SK-N-SH (cell line): ENCODE results near the gene LETM1. TPM values are rescaled to one million over a fixed set of nuclear protein-coding genes. Genes with fewer than 3 reads are reported as not detected.

Source experiments
- CTCF ChIA-PET: fragments of 300-600, 350-600 bp; formaldehyde crosslinking; extraction: SDS; loops from one replicate; lab custom pipeline; 2021; lab: Yijun Ruan, JAX
- POLR2A ChIA-PET: fragments of 350-600 bp; sonication (Branson Sonifier 250); formaldehyde crosslinking; extraction: SDS; loops from one replicate; lab custom pipeline; 2020; ENCODE audit warnings: antibody characterized with exemption, inconsistent platforms; lab: Yijun Ruan, JAX
- DNase-seq: peaks from one replicate; pipeline ENCODE4 v3.0.0; 2012
- H2AFZ ChIP-seq: fragments of 200-600 bp; sonication (generic); 2 replicates; pipeline ENCODE4 v1.8.1; 2016; ENCODE audit warnings: antibody characterized with exemption, mild to moderate bottlenecking, low read depth
- H3F3A ChIP-seq: fragments of 200-600 bp; sonication (generic); replicated peaks from 2 replicates; pipeline ENCODE3; 2016; ENCODE audit warnings: antibody characterized with exemption, mild to moderate bottlenecking; ENCODE audit not compliant: insufficient read depth
- H3K27ac ChIP-seq, 2 experiments: fragments of 200-500 bp in 1 of 2; fragments of 200-600 bp in 1 of 2; sonication (Bioruptor generic) in 1 of 2; sonication (generic), shearing (Covaris generic) in 1 of 2; 2 replicates each; pipeline versions ENCODE4 v1.5.1 to v1.6.1; 2014 to 2016; ENCODE audit warnings: low read depth in 2 of 2, inconsistent platforms in 1 of 2, low read length in 1 of 2, mild to moderate bottlenecking in 1 of 2, mixed read lengths in 1 of 2
- H3K27me3 ChIP-seq: fragments of 200-600 bp; sonication (generic), shearing (Covaris generic); 2 replicates; pipeline ENCODE4 v1.6.1; 2016; ENCODE audit warnings: mixed run types; ENCODE audit not compliant: insufficient read depth
- H3K36me3 ChIP-seq, 2 experiments: fragments of 200-500 bp in 1 of 2; fragments of 200-600 bp in 1 of 2; sonication (Bioruptor generic) in 1 of 2; sonication (generic) in 1 of 2; replicated peaks in 1 of 2; 2 replicates each; pipeline versions ENCODE3 to v1.5.1; 2014 to 2016; ENCODE audit warnings: low read length in 1 of 2, mild to moderate bottlenecking in 1 of 2; ENCODE audit not compliant: insufficient read depth in 2 of 2, control insufficient read depth in 1 of 2
- H3K4me1 ChIP-seq, 2 experiments: fragments of 200-500 bp in 1 of 2; fragments of 200-600 bp in 1 of 2; sonication (Bioruptor generic) in 1 of 2; sonication (generic), shearing (Covaris generic) in 1 of 2; 2 replicates each; pipeline versions ENCODE4 v1.5.1 to v1.6.1; 2014 to 2016; ENCODE audit warnings: low read depth in 1 of 2, low read length in 1 of 2, mixed run types in 1 of 2; ENCODE audit not compliant: insufficient read depth in 2 of 2, control insufficient read depth in 1 of 2
- H3K4me2 ChIP-seq: fragments of 200-600 bp; sonication (generic), shearing (Covaris generic); 2 replicates; pipeline ENCODE4 v1.6.1; 2017; ENCODE audit warnings: mixed run types
- H3K4me3 ChIP-seq, 2 experiments: fragments of 200-500 bp in 1 of 2; fragments of 200-600 bp in 1 of 2; sonication (Bioruptor generic) in 1 of 2; sonication (generic), shearing (Covaris generic) in 1 of 2; 2 replicates each; pipeline versions ENCODE4 v1.5.1 to v1.8.1; 2014 to 2016; ENCODE audit warnings: low read depth in 2 of 2, inconsistent platforms in 1 of 2, low read length in 1 of 2, mild to moderate bottlenecking in 1 of 2, mixed read lengths in 1 of 2, moderate library complexity in 1 of 2
- H3K79me2 ChIP-seq: fragments of 200-600 bp; sonication (generic); 2 replicates; pipeline ENCODE4 v1.8.1; 2017; ENCODE audit warnings: mild to moderate bottlenecking; ENCODE audit not compliant: insufficient read depth
- H3K9ac ChIP-seq: fragments of 200-600 bp; sonication (generic); 2 replicates; pipeline ENCODE4 v1.6.1; 2017; ENCODE audit warnings: mixed run types
- H3K9me2 ChIP-seq: fragments of 200-600 bp; sonication (generic); 2 replicates; pipeline ENCODE4 v1.6.1; 2017; ENCODE audit warnings: mixed run types
- H3K9me3 ChIP-seq: fragments of 200-600 bp; sonication (generic); 2 replicates; pipeline ENCODE4 v1.6.1; 2017; ENCODE audit warnings: mixed run types, mild to moderate bottlenecking, moderate library complexity
- H4K20me1 ChIP-seq: fragments of 200-600 bp; sonication (generic); 2 replicates; pipeline ENCODE4 v1.6.1; 2017; ENCODE audit warnings: mild to moderate bottlenecking, mixed run types; ENCODE audit not compliant: insufficient read depth
- CHD2 ChIP-seq: fragments of 150-350 bp; IDR thresholded peaks from 2 replicates; pipeline ENCODE4 v1.6.1; 2018; ENCODE audit warnings: low read length; ENCODE audit not compliant: partially characterized antibody
- EZH2phosphoT487 ChIP-seq: fragments of 200-600 bp; sonication (generic); IDR thresholded peaks from 2 replicates; pipeline ENCODE4 v1.6.1; 2017; ENCODE audit warnings: low read depth, mixed run types, mild to moderate bottlenecking, antibody characterized with exemption, moderate library complexity, borderline replicate concordance
- GABPA ChIP-seq: IDR thresholded peaks from 2 replicates; pipeline ENCODE4 v1.4.0; 2012; ENCODE audit warnings: low read depth, mild to moderate bottlenecking
- GATA2 ChIP-seq: sonication (generic); formaldehyde crosslinking; IDR thresholded peaks from 2 replicates; pipeline ENCODE4 v1.5.0; 2020; ENCODE audit warnings: mild to moderate bottlenecking, missing genetic modification reagents
- MEF2A ChIP-seq: IDR thresholded peaks from 2 replicates; pipeline ENCODE4 v1.4.0; 2012; ENCODE audit warnings: low read depth, borderline replicate concordance
- RAD21 ChIP-seq: IDR thresholded peaks from 2 replicates; pipeline ENCODE4 v1.6.1; 2012; ENCODE audit warnings: mild to moderate bottlenecking, low read length
- RCOR1 ChIP-seq: fragments of 150-350 bp; IDR thresholded peaks from 2 replicates; pipeline ENCODE4 v1.6.1; 2017; ENCODE audit warnings: antibody characterized with exemption, low read length
- RXRA ChIP-seq: IDR thresholded peaks from 2 replicates; pipeline ENCODE4 v1.4.0; 2012; ENCODE audit warnings: low read depth, mild to moderate bottlenecking, borderline replicate concordance
- SIN3A ChIP-seq: IDR thresholded peaks from 2 replicates; pipeline ENCODE4 v1.6.1; 2012; ENCODE audit warnings: low read depth, mild to moderate bottlenecking, low read length, moderate library complexity, borderline replicate concordance
- TCF12 ChIP-seq: IDR thresholded peaks from 2 replicates; pipeline ENCODE4 v1.4.0; 2012
- TEAD4 ChIP-seq: IDR thresholded peaks from 2 replicates; pipeline ENCODE4 v1.4.0; 2012; ENCODE audit warnings: mild to moderate bottlenecking, borderline replicate concordance; ENCODE audit not compliant: insufficient read depth
- YY1 ChIP-seq: IDR thresholded peaks from 2 replicates; pipeline ENCODE4 v1.4.0; 2012; ENCODE audit warnings: low read depth, mild to moderate bottlenecking
- WGBS: methylation state at CpG from one replicate; pipeline ENCODE4 v1.1.6; 2017; ENCODE audit warnings: low lambda C conversion rate; 5-methylcytosine and 5-hydroxymethylcytosine counted together
- polyA plus RNA-seq, 3 experiments: library from polyadenylated mRNA; depleted of rRNA; stranded (reverse); fragments of >200 nt; gene quantifications; 2 replicates each; pipeline ENCODE4 v1.2.3, GENCODE V29; 2012
- TF ChIP-seq, protein P1 (sequence below): IDR thresholded peaks from 2 replicates; pipeline ENCODE4 v1.4.0; 2012; ENCODE audit warnings: low read depth, borderline replicate concordance
- TF ChIP-seq, protein P2 (sequence below): IDR thresholded peaks from 2 replicates; pipeline ENCODE4; 2012
- TF ChIP-seq, protein P3 (sequence below): fragments of 150-350 bp; IDR thresholded peaks from 2 replicates; pipeline ENCODE4 v1.6.1; 2016; ENCODE audit warnings: mild to moderate bottlenecking, low read depth, low read length
- TF ChIP-seq, protein P4 (sequence below): IDR thresholded peaks from 2 replicates; pipeline ENCODE4 v1.6.1; 2012; ENCODE audit warnings: mild to moderate bottlenecking, low read depth, low read length, moderate library complexity
- TF ChIP-seq, protein P5 (sequence below): fragments of 150-350 bp; IDR thresholded peaks from 2 replicates; pipeline ENCODE4 v1.6.1; 2017; ENCODE audit warnings: antibody characterized with exemption, low read length, low read depth, borderline replicate concordance

LETM1 gene
- polyA plus RNA-seq, 1 of the 3 experiments (the other 2 are of a cell fraction): 25.8 TPM

DNA sequence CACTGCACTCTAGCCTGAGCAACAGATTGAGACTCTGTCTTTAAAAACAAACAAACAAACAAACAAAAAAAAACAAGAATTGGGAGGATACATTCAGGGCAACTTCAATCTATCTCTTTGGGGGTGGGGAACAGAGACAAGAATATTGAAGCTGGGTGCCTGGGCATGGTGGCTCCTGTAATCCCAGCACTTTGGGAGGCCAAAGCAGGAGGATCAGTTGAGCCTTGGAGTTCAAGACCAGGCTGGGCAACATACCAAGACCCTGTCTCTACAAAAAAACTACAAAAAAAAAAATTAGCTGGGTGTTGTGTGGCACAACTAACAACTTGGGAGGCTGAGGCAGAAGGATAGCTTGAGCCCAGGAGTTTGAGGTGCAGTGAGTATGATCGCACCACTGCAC lies 1.2 kb downstream of the LETM1 start (continued):
- TF ChIP-seq TEAD4: no peak

DNA sequence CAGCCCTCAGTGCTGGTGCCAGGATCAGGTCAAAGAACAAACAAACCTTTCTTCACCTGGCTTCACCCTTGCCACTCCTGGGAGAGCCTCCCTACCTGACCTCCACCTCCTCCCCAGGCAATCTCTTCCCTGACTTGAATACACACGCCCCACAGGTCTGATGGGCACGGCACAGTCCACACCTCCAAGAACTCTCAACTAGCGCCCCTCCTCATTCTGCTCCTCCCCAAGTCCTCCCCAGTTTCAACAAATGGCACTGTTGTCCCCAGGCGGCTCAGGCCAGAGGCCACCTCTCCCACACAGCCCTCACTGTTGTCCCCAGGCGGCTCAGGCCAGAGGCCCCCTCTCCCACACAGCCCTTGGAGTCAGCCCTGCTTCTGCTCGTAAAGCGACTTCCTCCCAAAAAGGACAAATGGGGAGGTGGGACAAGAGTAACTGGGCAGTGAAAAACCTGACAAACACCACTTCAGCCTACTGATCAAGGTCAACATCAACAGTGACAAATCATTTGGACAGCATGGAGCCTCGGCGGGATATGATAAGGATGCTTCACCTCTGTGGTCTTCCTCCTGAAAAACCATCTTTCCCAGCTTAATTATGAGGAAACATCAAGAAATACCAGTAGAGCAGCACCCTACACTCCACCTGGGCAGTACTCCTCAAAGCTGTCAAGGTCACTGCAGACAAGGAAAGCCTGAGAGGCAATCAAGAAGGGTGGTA lies 2.9 kb downstream of the LETM1 start:
- peaks cover 12% of the 10 kb centered on the region for H3F3A ChIP-seq
- WGBS: 89% methylated on average over 9 of the region's 9 CpGs
- CTCF ChIA-PET: interaction anchor here (5.0 kb wide), 1 partner anchor 47 kb away, joined by 25 read pairs; no protein-coding TSS in a partner anchor
- peaks cover 2 to 4% of the 10 kb centered on the region in 2 experiments for H3K36me3 ChIP-seq
- no peak overlapping the region for H3K27ac ChIP-seq
- no peak for TF ChIP-seq GATA2
- TF ChIP-seq, protein P1, sequence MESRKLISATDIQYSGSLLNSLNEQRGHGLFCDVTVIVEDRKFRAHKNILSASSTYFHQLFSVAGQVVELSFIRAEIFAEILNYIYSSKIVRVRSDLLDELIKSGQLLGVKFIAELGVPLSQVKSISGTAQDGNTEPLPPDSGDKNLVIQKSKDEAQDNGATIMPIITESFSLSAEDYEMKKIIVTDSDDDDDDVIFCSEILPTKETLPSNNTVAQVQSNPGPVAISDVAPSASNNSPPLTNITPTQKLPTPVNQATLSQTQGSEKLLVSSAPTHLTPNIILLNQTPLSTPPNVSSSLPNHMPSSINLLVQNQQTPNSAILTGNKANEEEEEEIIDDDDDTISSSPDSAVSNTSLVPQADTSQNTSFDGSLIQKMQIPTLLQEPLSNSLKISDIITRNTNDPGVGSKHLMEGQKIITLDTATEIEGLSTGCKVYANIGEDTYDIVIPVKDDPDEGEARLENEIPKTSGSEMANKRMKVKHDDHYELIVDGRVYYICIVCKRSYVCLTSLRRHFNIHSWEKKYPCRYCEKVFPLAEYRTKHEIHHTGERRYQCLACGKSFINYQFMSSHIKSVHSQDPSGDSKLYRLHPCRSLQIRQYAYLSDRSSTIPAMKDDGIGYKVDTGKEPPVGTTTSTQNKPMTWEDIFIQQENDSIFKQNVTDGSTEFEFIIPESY: no peak
- no peak for TF ChIP-seq MEF2A
- no peak for TF ChIP-seq YY1
- TF ChIP-seq TCF12: no peak
- TF ChIP-seq, protein P2, sequence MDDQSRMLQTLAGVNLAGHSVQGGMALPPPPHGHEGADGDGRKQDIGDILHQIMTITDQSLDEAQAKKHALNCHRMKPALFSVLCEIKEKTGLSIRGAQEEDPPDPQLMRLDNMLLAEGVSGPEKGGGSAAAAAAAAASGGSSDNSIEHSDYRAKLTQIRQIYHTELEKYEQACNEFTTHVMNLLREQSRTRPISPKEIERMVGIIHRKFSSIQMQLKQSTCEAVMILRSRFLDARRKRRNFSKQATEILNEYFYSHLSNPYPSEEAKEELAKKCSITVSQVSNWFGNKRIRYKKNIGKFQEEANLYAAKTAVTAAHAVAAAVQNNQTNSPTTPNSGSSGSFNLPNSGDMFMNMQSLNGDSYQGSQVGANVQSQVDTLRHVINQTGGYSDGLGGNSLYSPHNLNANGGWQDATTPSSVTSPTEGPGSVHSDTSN: no peak
- no peak for TF ChIP-seq RAD21
- TF ChIP-seq, protein P3, sequence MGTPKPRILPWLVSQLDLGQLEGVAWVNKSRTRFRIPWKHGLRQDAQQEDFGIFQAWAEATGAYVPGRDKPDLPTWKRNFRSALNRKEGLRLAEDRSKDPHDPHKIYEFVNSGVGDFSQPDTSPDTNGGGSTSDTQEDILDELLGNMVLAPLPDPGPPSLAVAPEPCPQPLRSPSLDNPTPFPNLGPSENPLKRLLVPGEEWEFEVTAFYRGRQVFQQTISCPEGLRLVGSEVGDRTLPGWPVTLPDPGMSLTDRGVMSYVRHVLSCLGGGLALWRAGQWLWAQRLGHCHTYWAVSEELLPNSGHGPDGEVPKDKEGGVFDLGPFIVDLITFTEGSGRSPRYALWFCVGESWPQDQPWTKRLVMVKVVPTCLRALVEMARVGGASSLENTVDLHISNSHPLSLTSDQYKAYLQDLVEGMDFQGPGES: no peak
- no peak for TF ChIP-seq EZH2phosphoT487
- TF ChIP-seq GABPA: no peak
- TF ChIP-seq CHD2: no peak
- TF ChIP-seq, protein P4, sequence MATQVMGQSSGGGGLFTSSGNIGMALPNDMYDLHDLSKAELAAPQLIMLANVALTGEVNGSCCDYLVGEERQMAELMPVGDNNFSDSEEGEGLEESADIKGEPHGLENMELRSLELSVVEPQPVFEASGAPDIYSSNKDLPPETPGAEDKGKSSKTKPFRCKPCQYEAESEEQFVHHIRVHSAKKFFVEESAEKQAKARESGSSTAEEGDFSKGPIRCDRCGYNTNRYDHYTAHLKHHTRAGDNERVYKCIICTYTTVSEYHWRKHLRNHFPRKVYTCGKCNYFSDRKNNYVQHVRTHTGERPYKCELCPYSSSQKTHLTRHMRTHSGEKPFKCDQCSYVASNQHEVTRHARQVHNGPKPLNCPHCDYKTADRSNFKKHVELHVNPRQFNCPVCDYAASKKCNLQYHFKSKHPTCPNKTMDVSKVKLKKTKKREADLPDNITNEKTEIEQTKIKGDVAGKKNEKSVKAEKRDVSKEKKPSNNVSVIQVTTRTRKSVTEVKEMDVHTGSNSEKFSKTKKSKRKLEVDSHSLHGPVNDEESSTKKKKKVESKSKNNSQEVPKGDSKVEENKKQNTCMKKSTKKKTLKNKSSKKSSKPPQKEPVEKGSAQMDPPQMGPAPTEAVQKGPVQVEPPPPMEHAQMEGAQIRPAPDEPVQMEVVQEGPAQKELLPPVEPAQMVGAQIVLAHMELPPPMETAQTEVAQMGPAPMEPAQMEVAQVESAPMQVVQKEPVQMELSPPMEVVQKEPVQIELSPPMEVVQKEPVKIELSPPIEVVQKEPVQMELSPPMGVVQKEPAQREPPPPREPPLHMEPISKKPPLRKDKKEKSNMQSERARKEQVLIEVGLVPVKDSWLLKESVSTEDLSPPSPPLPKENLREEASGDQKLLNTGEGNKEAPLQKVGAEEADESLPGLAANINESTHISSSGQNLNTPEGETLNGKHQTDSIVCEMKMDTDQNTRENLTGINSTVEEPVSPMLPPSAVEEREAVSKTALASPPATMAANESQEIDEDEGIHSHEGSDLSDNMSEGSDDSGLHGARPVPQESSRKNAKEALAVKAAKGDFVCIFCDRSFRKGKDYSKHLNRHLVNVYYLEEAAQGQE: no peak
- TF ChIP-seq, protein P5, sequence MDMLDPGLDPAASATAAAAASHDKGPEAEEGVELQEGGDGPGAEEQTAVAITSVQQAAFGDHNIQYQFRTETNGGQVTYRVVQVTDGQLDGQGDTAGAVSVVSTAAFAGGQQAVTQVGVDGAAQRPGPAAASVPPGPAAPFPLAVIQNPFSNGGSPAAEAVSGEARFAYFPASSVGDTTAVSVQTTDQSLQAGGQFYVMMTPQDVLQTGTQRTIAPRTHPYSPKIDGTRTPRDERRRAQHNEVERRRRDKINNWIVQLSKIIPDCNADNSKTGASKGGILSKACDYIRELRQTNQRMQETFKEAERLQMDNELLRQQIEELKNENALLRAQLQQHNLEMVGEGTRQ: no peak
- TF ChIP-seq RCOR1: no peak
- TF ChIP-seq SIN3A: no peak
- TF ChIP-seq RXRA: no peak
- POLR2A ChIA-PET: no interaction called here
- no peak overlapping the region for H2AFZ ChIP-seq
- peaks cover 48% of the 10 kb centered on the region for H4K20me1 ChIP-seq
- no peak overlapping the region for H3K4me2 ChIP-seq
- no peak overlapping the region for H3K4me3 ChIP-seq
- H3K79me2 ChIP-seq: peaks cover 88% of the 10 kb centered on the region
- H3K9ac ChIP-seq: no peak overlapping the region
- H3K4me1 ChIP-seq: peaks cover 0 to 12% of the 10 kb centered on the region in 2 experiments; a peak in 1 of 4 replicates
- H3K9me3 ChIP-seq: no peaks in the 10 kb centered on the region
- H3K9me2 ChIP-seq: no peaks in the 10 kb centered on the region
- H3K27me3 ChIP-seq: no peaks in the 10 kb centered on the region
- no peak for DNase-seq
